DMS79 (cell line): ENCODE measurements around the gene NDST3.

Source experiments
- DNase-seq: peaks from one replicate; lab custom pipeline; 2025; lab: John Stamatoyannopoulos, UW

NDST3 gene

DNA sequence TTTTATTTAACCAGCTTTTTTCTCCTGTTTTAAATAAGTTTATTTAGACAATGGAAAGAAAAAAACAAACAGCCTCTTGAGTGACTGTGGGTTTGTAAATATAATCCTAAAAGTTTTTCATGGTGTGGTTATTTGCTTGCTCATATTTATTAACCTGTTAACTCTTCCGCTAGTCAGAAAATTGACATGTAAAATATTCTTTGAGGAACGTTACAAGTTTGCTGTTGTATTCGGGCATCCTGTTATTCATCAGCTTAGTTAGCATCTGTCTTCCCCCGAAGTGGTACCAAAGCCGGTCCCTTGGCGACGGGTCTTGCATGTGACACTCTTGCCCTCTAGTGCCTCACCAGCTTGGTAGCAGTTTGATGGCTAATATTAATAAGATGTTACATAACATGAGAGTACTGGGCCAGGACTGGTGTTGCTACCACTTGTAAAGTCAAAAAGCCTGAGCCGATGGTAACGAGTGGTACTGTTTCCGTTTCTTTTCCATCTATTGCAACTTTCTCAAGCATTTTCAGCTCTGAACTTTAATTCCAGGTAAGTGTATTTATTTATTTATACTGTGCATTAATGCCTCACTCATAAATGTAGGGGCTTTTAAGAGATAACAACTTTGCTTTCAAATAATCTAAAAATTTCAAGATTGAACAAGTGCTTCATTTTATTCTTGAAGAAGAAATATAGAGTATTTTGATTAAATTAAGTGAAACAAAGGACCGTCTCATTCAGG lies at the start of gene NDST3:
TSS of gene NDST3 (plus strand) at position 434 of the 733 bp plus-strand sequence. CDS start 19,425 bp downstream, outside the sequence.
- no peak for DNase-seq

- DNase-seq = no peak
Observed at GRCh38 chr4:117986321-117986720, 48.0 kb upstream of the NDST3 start.

DNA sequence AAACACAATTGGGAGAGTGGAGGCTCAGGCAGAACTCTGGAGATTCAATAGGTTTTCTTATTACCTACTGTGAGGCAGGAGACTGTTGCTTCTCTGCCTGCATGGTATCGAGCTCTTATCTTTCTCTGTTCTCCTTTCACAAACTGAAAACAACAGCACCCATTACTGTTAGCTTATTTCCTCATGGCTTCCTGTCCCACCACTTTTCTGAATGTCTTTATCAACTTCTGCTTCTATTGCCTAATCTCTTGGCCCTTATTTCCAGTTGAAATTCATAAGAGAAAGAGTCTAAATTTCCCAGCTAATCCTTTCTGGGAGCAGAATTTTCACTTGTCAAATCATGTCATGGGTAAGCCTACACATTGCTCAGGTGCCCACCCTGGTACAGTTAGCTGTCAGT lies 46.8 kb upstream of the NDST3 start:
- no peak for DNase-seq

- no peak for DNase-seq
Observed at GRCh38 chr4:117996891-117997290, 37.4 kb upstream of the NDST3 start.

GRCh38 chr4:118004088-118004487 lies 30.2 kb upstream of the NDST3 start:
- DNase-seq = no peak

- no peak for DNase-seq
Observed at GRCh38 chr4:118005883-118006282, 28.4 kb upstream of the NDST3 start.

DNA sequence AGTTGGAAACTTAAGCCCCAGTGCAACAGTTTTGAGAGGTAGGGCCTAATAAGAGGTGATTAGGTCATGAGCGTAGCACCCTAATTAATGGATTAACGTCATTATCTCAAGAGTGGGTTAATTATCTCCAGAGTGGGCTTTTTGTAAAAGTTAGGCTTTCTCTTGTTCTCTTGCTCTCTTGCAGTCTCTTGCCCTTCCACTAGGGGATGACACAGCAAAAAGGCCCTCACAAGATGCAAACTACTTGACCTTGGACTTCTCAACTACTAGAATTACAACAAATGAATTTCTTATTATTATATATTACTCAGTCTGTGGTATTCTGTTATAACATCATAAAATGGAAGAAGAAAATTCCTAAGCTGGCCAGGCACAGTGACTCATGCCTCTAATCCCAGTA lies 22.1 kb upstream of the NDST3 start:
- no peak for DNase-seq

DNA sequence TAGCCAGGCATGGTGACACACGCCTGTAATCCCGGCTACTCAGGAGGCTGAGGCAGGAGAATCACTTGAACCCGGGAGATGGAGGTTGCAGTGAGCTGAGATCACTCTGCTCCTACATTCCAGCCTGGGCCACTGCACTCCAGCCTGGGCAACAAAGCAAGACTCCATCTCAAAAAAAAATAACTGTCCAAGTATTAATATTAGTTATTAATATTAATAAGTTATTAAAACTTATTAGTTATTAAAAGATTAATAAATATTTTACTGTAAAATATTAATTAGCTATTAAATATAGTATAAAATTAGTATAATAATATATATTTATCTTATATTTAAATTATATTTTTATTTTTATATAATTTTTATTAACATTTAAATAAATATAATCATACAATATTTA lies 19.5 kb upstream of the NDST3 start:
- DNase-seq = no peak

- no peak for DNase-seq
Observed at GRCh38 chr4:118018381-118019145, 15.7 kb upstream of the NDST3 start.

- DNase-seq = no peak
Observed at GRCh38 chr4:118026806-118027205, 7.5 kb upstream of the NDST3 start.

DNA sequence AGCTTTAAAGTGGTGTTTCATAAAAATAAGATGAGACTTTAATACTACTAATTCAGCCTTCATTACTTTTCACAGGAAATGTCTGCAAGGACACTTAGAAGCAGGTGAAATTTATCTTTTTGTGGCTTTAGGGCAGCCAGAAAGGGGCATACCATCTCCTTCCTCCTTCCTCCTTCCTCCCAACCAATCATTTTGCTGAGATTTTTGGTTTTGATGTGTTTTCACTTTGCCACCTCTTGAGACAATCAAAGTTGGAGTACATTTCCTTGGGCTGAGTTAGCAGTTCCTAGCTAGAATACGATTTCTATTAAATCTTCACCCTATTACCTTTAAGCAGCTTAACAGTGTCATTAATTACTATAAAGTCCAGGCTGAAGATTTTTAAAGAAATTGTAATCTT lies 5.1 kb upstream of the NDST3 start:
- DNase-seq = no peak

GRCh38 chr4:118032691-118033090 lies 1.6 kb upstream of the NDST3 start:
- DNase-seq = no peak

DNA sequence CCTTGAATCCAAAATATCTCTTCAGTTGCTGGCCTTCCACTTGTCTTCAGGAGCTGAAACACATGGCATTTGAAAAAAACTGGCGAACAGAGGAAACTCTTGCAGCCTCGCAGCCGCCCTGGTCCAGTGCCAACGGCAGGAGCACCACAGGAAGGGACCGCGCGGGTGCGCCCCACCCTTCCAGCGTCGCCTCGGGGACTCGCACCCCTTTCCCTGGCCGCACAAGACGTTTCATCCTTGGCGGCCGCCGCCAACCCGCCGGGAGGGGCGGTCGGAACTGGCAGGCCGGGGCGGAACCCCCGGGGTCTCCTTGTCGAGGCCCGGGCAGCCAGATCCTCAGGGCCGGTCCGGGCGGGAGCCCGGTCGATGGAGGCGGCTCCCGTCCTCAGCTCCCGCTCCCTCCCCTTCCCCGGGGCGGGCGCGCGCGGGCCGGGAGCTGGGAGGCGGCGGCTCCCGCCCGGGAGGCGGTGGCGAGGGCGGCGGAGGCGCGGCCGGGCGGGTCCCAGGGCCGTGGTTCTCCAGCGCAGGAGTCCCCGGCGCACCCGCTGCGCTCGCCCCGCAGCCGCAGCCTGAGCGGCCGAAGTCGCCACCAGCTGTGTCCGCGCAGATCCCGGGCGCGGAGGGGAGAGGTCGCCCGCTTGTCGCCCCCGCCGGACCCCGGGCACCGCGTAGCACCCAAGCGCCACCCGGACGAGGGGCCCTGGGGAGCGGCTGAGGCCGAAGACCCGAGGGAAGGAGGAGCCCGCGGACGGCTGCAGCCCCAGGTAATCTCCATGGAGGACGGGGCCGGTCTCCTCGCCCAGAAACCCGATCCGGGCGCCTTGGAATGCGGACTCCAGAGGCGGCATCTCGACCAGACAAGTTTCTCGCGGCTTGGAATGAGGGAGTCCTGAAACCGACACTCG lies 886 bp upstream of the NDST3 start:
- no peak for DNase-seq

DNA sequence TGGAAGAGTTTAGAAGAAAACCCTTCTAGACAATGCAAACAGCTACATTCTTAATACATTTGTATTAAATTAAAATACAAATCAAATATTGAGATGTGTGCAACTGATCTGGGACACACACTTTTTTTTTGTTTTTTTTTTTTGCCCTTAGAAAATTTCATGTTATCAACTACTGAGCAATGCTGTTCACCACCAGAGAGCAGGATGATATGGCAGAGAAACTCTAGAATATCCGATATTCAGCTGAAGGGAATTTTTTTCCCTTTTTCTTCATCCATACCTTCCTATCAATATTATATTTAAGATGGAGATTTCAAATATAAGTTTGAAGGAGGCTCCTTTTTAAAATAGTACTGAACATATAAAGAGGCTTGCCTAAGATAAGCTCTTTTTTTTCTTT lies 1.0 kb downstream of the NDST3 start:
- DNase-seq = no peak

DNA sequence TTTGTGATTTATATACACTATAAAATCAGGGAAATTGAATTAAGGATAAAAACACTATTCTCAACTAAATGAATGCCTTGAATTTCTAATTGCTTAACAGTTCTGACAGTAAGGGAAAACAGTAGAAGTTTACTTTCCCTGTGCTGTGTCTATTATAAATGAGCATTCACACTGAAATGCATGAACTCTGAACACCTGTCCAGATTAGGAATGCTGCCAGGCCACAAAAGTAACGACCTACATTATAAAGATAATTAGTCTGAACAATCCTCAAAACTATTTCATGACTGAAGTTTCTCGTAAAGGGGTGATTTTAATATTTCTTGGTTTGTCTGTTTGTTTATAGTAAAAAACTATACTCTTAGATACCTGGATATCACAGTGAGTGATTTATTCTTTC lies 2.0 kb downstream of the NDST3 start:
- no peak for DNase-seq

GRCh38 chr4:118037955-118038354 lies 3.7 kb downstream of the NDST3 start:
- DNase-seq = no peak

DNA sequence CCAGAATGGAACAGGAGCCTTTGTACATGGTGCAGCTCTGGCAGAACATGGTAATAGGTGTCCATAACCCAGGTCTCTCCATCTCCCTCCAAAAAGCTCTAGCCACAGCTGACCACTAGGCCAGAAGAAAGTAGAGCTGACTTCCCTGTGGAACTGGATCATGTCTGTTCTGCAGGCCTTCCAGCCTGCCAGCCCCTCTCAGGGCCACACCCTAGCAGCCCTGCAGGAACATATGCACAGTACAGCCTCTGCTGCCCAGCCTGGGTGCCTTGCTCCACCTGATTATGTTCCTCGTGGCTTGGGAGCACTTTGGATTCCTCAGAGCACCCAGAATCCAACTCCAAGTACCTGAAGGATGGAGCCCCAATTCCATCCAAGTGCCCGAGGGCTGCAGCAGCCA lies 12.0 kb downstream of the NDST3 start:
- no peak for DNase-seq

- DNase-seq = no peak
Observed at GRCh38 chr4:118047043-118047442, 12.8 kb downstream of the NDST3 start.

- DNase-seq = no peak
Observed at GRCh38 chr4:118058955-118059354, 24.7 kb downstream of the NDST3 start.

- no peak for DNase-seq
Observed at GRCh38 chr4:118059397-118059796, 25.1 kb downstream of the NDST3 start.

GRCh38 chr4:118076958-118077766 lies 42.9 kb downstream of the NDST3 start:
- DNase-seq = no peak

GRCh38 chr4:118077767-118078105 lies 43.5 kb downstream of the NDST3 start:
- DNase-seq = no peak
